Heart left ventricle (tissue), 16 donors: ENCODE measurements around the gene TDRD6. TPM values are rescaled to one million over a fixed set of nuclear protein-coding genes. Genes with fewer than 3 reads are reported as not detected.

Experiments used
- ATAC-seq, 4 donors: fragments of 200-7000 bp; cut with Tn5 transposase; one replicate each; pipeline ENCODE4 v1.9.1; 2020 to 2022; ENCODE audit warnings: moderate library complexity in 4 of 4, mild to moderate bottlenecking in 3 of 4, moderate number of reproducible peaks in 1 of 4
- DNase-seq, 5 donors: peaks; one replicate each; pipeline ENCODE4 v3.0.0-alpha.2; 2020
- H3K27ac ChIP-seq, 12 donors: fragments of 200-600 bp; sonication (generic) in 4 of 12; one replicate each; pipeline versions ENCODE4 v1.5.0 to v1.8.0; 2016 to 2022; ENCODE audit warnings: mild to moderate bottlenecking in 2 of 12
- H3K27me3 ChIP-seq, 9 donors: fragments of 200-600 bp; sonication (generic) in 2 of 9; one replicate each; pipeline versions ENCODE4 v1.5.1 to v1.8.0; 2016 to 2022; ENCODE audit warnings: mild to moderate bottlenecking in 3 of 9
- H3K36me3 ChIP-seq, 9 donors: fragments of 200-600 bp; sonication (generic) in 2 of 9; one replicate each; pipeline versions ENCODE4 v1.5.0 to v1.8.0; 2018 to 2022; ENCODE audit warnings: mild to moderate bottlenecking in 2 of 9
- H3K4me1 ChIP-seq, 12 donors: fragments of 200-600 bp; sonication (generic) in 4 of 12; one replicate each; pipeline versions ENCODE4 v1.5.0 to v1.8.0; 2016 to 2022; ENCODE audit warnings: mild to moderate bottlenecking in 3 of 12
- H3K4me3 ChIP-seq, 12 donors: fragments of 200-600 bp; sonication (generic) in 4 of 12; one replicate each; pipeline versions ENCODE4 v1.5.0 to v1.8.0; 2017 to 2022; ENCODE audit warnings: mild to moderate bottlenecking in 9 of 12, moderate library complexity in 4 of 12
- H3K9me3 ChIP-seq, 12 donors: fragments of 200-600 bp; sonication (generic) in 4 of 12; one replicate each; pipeline versions ENCODE4 v1.5.0 to v1.8.0; 2016 to 2022; ENCODE audit warnings: mild to moderate bottlenecking in 1 of 12
- POLR2A ChIP-seq, 2 donors: fragments of 450-650 bp; IDR thresholded peaks; one replicate each; pipeline ENCODE4 v1.6.1; 2017; ENCODE audit warnings: antibody characterized with exemption in 2 of 2, mild to moderate bottlenecking in 2 of 2, moderate library complexity in 2 of 2
- WGBS, 4 donors: extraction: QIAGEN DNeasy Blood & Tissue Kit in 2 of 4; methylation state at CpG; one replicate each; pipeline versions ENCODE4 v1.1.5 to v1.1.7; 2013 to 2018; 5-methylcytosine and 5-hydroxymethylcytosine counted together
- intact Hi-C, 10 donors: fragments of 100-400 bp; cut with DNase I; formaldehyde crosslinking; loops; one replicate each; pipeline versions ENCODE4 v1.11.1 to v1.14.2; 2022
- polyA plus RNA-seq, 2 donors: library from polyadenylated mRNA; stranded (reverse); fragments of 200-250 nt; gene quantifications; one replicate each; pipeline ENCODE4 v1.2.3, GENCODE V29; 2013
- total RNA-seq, 9 donors: library from RNA; depleted of rRNA in 2 of 9; stranded (reverse); fragments of >200 nt in 2 of 9; fragmentation: NEBNext Ultra II Directional in 3 of 9; extraction: Animal tissue kit (Norgen Biotek cat#: 25700) in 3 of 9; gene quantifications; one replicate each; pipeline versions ENCODE4 v1.1.0 to v1.2.4, GENCODE V29; 2016 to 2023
- TF ChIP-seq, protein P1 (sequence below), 12 donors: fragments of 200-600 bp; sonication (generic) in 4 of 12; IDR thresholded peaks; one replicate each; pipeline versions ENCODE4 v1.5.0 to v1.8.0; 2018 to 2022; ENCODE audit warnings: antibody characterized with exemption in 12 of 12, mild to moderate bottlenecking in 5 of 12
- donor health status: ischemic (EF 13 %, LVEDD 7.1; RV severe dilation, severe dysfunction).
- donor health status: healthy with polysubstance abuse.
- donor health status: DM: no; HTN: yes; CAD: no.
- donor health status: DM: no; HTN: no; CAD: no.
- donor health status: ischemic (EF 25% LVEDD 6.9; RV normal size, moderate dysfunction).
- donor health status: ischemic (EF 25% LVEDD 5.7; RV mildly dilated, moderate dysfunction).
- donor health status: healthy.
- donor health status: DM: yes; HTN: yes; CAD: no.
- donor health status: ischemic (EF 35%, LVEDD 5.7; RV mildly dilated, moderate dysfunction).
- donor health status: nonischemic (EF 11% LVEDD 7.7; RV severe dilation, severe dysfunction).
- donor health status: DM: yes; HTN: yes; CAD: no.
- donor health status: PGD.
- donor health status: ischemic (EF 29% LVEDD 5.4; RV normal size, mild dysfunction).
- donor health status: nonischemic (EF 23%, LVEDD 6.1; RV moderate dilation, normal function).

TDRD6 gene
- total and polyA plus RNA-seq, 11 donors: 0.08 to 1.5 (median 0.52) TPM

DNA sequence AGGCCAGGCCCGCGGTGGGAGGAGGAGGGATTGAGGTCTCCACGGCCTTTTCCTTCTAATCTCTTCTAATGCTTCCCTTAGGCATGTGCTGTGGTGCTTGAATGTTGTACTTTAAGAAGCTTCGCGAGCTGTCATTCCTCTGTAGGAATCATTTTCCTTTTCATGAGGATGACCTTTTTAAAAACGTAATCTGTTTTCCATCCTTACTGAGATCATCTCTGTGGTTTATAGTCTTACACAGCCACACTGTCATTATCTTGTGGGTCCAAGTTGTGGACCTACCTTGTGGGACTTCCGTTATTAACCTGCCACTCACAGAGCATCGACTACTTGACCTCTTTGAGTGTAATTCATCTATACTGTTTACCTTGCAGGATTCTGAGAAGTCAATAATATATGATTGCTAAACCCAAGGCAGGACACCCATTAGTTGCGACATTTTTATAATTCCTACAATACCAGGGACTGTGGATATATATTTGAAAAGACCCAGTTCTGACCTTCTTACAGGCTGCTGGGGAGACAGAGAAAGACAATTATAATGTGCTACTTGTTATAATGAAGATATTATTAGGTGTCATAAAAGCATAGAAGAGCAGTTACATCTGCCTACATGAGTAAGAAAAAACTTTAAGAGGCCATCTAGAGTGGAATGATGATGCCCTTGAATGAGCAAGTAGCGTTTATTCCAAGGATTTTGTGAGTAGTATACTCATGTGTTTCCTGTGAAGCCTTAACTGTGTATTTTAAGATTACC, 34.1 kb upstream of the TDRD6 start:
- peaks cover 0 to 18% (median 9%) of the 10 kb centered on the region in 12 donors for H3K4me1 ChIP-seq
- TF ChIP-seq, protein P1, sequence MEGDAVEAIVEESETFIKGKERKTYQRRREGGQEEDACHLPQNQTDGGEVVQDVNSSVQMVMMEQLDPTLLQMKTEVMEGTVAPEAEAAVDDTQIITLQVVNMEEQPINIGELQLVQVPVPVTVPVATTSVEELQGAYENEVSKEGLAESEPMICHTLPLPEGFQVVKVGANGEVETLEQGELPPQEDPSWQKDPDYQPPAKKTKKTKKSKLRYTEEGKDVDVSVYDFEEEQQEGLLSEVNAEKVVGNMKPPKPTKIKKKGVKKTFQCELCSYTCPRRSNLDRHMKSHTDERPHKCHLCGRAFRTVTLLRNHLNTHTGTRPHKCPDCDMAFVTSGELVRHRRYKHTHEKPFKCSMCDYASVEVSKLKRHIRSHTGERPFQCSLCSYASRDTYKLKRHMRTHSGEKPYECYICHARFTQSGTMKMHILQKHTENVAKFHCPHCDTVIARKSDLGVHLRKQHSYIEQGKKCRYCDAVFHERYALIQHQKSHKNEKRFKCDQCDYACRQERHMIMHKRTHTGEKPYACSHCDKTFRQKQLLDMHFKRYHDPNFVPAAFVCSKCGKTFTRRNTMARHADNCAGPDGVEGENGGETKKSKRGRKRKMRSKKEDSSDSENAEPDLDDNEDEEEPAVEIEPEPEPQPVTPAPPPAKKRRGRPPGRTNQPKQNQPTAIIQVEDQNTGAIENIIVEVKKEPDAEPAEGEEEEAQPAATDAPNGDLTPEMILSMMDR (IDR thresholded peaks at IDR 0.05): no peak
- TF ChIP-seq POLR2A (IDR thresholded peaks at IDR 0.05): no peak
- intact Hi-C loops: no loop called here
- H3K27ac ChIP-seq: peak overlapping the region; percentile 21 to 93 (median 88)
- H3K9me3 ChIP-seq: no peaks in the 10 kb centered on the region
- H3K27me3 ChIP-seq: peaks cover 0 to 12% (median 0%) of the 10 kb centered on the region in 9 donors
- peaks cover 0 to 25% (median 2%) of the 10 kb centered on the region in 9 donors for H3K36me3 ChIP-seq
- peak in 1 of 4 donors; percentile 3 for ATAC-seq
- WGBS, 4 donors: 18 to 23% (median 20%) methylated on average over 10 of the region's 10 CpGs
- DNase-seq: no peak
- H3K4me3 ChIP-seq: peak overlapping the region; percentile 59 to 96 (median 84)

DNA sequence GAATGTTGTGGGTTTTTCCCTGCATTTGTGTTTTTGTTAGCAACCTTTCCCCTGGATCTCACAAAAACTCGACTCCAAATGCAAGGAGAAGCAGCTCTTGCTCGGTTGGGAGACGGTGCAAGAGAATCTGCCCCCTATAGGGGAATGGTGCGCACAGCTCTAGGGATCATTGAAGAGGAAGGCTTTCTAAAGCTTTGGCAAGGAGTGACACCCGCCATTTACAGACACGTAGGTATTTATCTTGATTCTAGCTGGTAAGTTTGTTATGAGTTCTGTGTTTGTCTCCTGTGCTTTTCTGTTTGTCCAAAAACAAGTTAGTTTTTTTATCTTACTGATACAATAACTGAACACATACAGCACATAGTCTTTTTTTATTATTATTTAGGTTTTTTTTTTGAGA, 31.9 kb upstream of the TDRD6 start:
- no peak overlapping the region for H3K4me3 ChIP-seq
- peaks cover 0 to 39% (median 6%) of the 10 kb centered on the region in 9 donors for H3K36me3 ChIP-seq
- H3K9me3 ChIP-seq: no peaks in the 10 kb centered on the region
- 62 to 74% (median 71%) methylated on average over 6 of the region's 6 CpGs for WGBS, 4 donors
- no peak overlapping the region for H3K27ac ChIP-seq
- peaks cover 0 to 12% (median 0%) of the 10 kb centered on the region in 9 donors for H3K27me3 ChIP-seq
- intact Hi-C loops: no loop called here
- ATAC-seq: no peak
- peaks cover 0 to 15% (median 9%) of the 10 kb centered on the region in 12 donors for H3K4me1 ChIP-seq
- no peak for DNase-seq
- no peak for TF ChIP-seq POLR2A (IDR thresholded peaks at IDR 0.05)
- TF ChIP-seq, protein P1 (IDR thresholded peaks at IDR 0.05): peak in 5 of 12 donors; percentile 6 to 39 (median 16)

DNA sequence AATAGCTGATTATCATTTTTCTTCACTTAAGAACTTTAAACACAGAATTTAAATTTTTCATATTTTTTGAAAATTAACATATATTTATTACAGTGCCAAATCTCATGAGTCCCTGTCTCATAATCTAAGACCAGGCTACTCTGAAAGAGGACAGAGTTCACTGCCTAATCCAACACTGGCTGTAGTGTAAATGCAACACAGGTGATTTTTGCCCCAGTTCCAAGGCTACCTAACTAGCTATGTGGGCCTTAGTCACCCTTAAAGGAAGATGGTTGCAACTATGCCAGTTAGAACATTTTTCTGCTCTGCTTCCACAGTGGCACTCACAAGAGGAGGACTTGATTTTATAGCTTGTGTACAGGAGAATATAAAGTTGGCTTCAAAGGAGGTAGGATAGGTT, 30.0 kb upstream of the TDRD6 start:
- intact Hi-C loops: no loop called here
- Histone ChIP-seq H3K4me1 (peaks cover 0 to 17% (median 7%) of the 10 kb centered on the region in 12 donors), H3K9me3 (no peaks in the 10 kb centered on the region), H3K27me3 (peaks cover 0 to 5% (median 0%) of the 10 kb centered on the region in 9 donors), H3K36me3 (peaks cover 0 to 39% (median 6%) of the 10 kb centered on the region in 9 donors), H3K4me3 (no peak overlapping the region), H3K27ac (no peak overlapping the region)
- ATAC-seq (no peak), DNase-seq (no peak)
- TF ChIP-seq, protein P1 (IDR thresholded peaks at IDR 0.05): no peak
- TF ChIP-seq POLR2A (IDR thresholded peaks at IDR 0.05): no peak

DNA sequence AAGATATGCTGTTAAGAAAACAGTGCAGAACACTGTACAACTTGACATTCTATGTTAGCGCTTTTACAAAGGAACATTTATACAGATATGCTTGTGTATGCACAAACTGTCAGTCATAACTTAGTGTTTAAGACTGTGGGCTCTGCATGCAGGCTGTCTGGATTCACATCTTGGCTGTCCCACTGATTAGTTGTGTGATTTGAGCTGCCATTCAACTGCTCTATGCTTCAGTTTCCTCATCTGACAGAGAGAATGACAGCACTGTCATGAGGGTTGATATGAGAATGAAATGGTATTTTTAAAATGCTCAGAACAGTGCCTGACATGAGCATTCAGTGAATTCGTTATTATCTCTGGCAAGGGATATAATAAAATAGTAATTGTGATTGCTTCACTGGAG, 26.2 kb upstream of the TDRD6 start:
- ATAC-seq: peak in 1 of 4 donors; percentile 22
- Histone ChIP-seq H3K27ac (no peak overlapping the region), H3K36me3 (peaks cover 0 to 65% (median 10%) of the 10 kb centered on the region in 9 donors), H3K4me3 (no peak overlapping the region), H3K4me1 (peaks cover 0 to 5% (median 0%) of the 10 kb centered on the region in 12 donors), H3K27me3 (no peaks in the 10 kb centered on the region), H3K9me3 (no peaks in the 10 kb centered on the region)
- no peak for DNase-seq
- no peak for TF ChIP-seq POLR2A (IDR thresholded peaks at IDR 0.05)
- TF ChIP-seq, protein P1 (IDR thresholded peaks at IDR 0.05): no peak
- WGBS, 4 donors: 56 to 70% (median 62%) methylated on average over 2 of the region's 2 CpGs
- intact Hi-C loops: no loop called here
